HG03103 (cell line): ENCODE data around the gene S100A3.
"Not testable (repeated sequence)": the region's sequence is repeated elsewhere in the genome, so short reads cannot be mapped to it uniquely, and the experiment has no call there.

Source experiments
- ATAC-seq: cut with Tn5 transposase; IDR thresholded peaks from one replicate; pipeline ENCODE4 v1.9.1; 2021; ENCODE audit warnings: low read depth; ENCODE audit not compliant: unreplicated experiment

The S100A3 gene

GRCh38 chr1:153570874-153571273, 21.8 kb upstream of the S100A3 start:
- no peak for ATAC-seq

GRCh38 chr1:153569465-153569864, 20.4 kb upstream of the S100A3 start:
- no peak for ATAC-seq

- ATAC-seq = no peak
Observed at GRCh38 chr1:153568367-153569099, 19.5 kb upstream of the S100A3 start.

GRCh38 chr1:153567621-153568366, 18.7 kb upstream of the S100A3 start:
- no peak for ATAC-seq

GRCh38 chr1:153566414-153567371, 17.6 kb upstream of the S100A3 start:
- no peak for ATAC-seq

- ATAC-seq = no peak
Observed at GRCh38 chr1:153565529-153566374, 16.7 kb upstream of the S100A3 start, which contains the start of gene S100A2. S100A2 (minus strand) TSS chr1:153565844; CDS start chr1:153563877, 1,967 bp downstream.

- ATAC-seq = no peak
Observed at GRCh38 chr1:153563991-153564390, 14.9 kb upstream of the S100A3 start.

GRCh38 chr1:153563483-153563901, 14.4 kb upstream of the S100A3 start:
- no peak for ATAC-seq

GRCh38 chr1:153562021-153562420, 13.0 kb upstream of the S100A3 start:
- not testable (repeated sequence) for ATAC-seq

GRCh38 chr1:153561466-153561985, 12.5 kb upstream of the S100A3 start:
- ATAC-seq = no peak

GRCh38 chr1:153560771-153561465, 11.9 kb upstream of the S100A3 start:
- ATAC-seq = no peak

- ATAC-seq = no peak
Observed at GRCh38 chr1:153560241-153560640, 11.2 kb upstream of the S100A3 start.

- ATAC-seq = no peak
Observed at GRCh38 chr1:153557877-153558276, 8.8 kb upstream of the S100A3 start.

- no peak for ATAC-seq
Observed at GRCh38 chr1:153556348-153556747, 7.3 kb upstream of the S100A3 start.

GRCh38 chr1:153553830-153554541, 4.9 kb upstream of the S100A3 start:
- no peak for ATAC-seq

GRCh38 chr1:153553096-153553495, 4.0 kb upstream of the S100A3 start:
- no peak for ATAC-seq

- ATAC-seq = no peak
Observed at GRCh38 chr1:153552335-153552734, 3.3 kb upstream of the S100A3 start.

GRCh38 chr1:153550827-153551500, 1.9 kb upstream of the S100A3 start:
- no peak for ATAC-seq
